Upper lobe of left lung (tissue), 6 donors: ENCODE measurements around the gene HOXA4. TPM values are rescaled to one million over a fixed set of nuclear protein-coding genes. Genes with fewer than 3 reads are reported as not detected.

Experiments
- ATAC-seq, 2 donors: fragments of 200-7000 bp; cut with Tn5 transposase; one replicate each; pipeline ENCODE4 v1.9.1; 2022; ENCODE audit warnings: mild to moderate bottlenecking in 2 of 2, moderate library complexity in 2 of 2; ENCODE audit not compliant: low FRiP score in 2 of 2
- DNase-seq, 2 donors: peaks; one replicate each; pipeline ENCODE4 v3.0.0-alpha.2; 2019 to 2020
- H3K27ac ChIP-seq, 4 donors: fragments of 200-600 bp; sonication (generic); one replicate each; pipeline ENCODE4 v1.5.1; 2016 to 2019
- H3K27me3 ChIP-seq, 4 donors: fragments of 200-600 bp; sonication (generic); one replicate each; pipeline ENCODE4 v1.5.1; 2017 to 2019
- H3K36me3 ChIP-seq, 4 donors: fragments of 200-600 bp; sonication (generic); one replicate each; pipeline ENCODE4 v1.5.1; 2016 to 2019
- H3K4me1 ChIP-seq, 4 donors: fragments of 200-600 bp; sonication (generic); one replicate each; pipeline ENCODE4 v1.5.1; 2018 to 2019
- H3K4me3 ChIP-seq, 4 donors: fragments of 200-600 bp; sonication (generic); one replicate each; pipeline ENCODE4 v1.5.1; 2017 to 2019; ENCODE audit warnings: mild to moderate bottlenecking in 2 of 4, moderate library complexity in 1 of 4
- H3K9me3 ChIP-seq, 4 donors: fragments of 200-600 bp; sonication (generic); one replicate each; pipeline ENCODE4 v1.5.1; 2018 to 2019
- EP300 ChIP-seq, 4 donors: sonication (generic); formaldehyde crosslinking; IDR thresholded peaks; one replicate each; pipeline ENCODE4 v1.5.1; 2017; ENCODE audit warnings: antibody characterized with exemption in 4 of 4, control low read depth in 2 of 4
- POLR2A ChIP-seq, 4 donors: fragments of 450-650 bp; IDR thresholded peaks; one replicate each; pipeline ENCODE4 v1.5.1; 2016 to 2017; ENCODE audit warnings: antibody characterized with exemption in 4 of 4, mild to moderate bottlenecking in 2 of 4
- POLR2AphosphoS5 ChIP-seq, 2 donors: sonication (generic); formaldehyde crosslinking; IDR thresholded peaks; one replicate each; pipeline ENCODE4 v1.5.1; 2017; ENCODE audit warnings: antibody characterized with exemption in 2 of 2
- WGBS, 2 donors: methylation state at CpG; one replicate each; pipeline ENCODE4 v1.1.5; 2017 to 2018; 5-methylcytosine and 5-hydroxymethylcytosine counted together
- total RNA-seq, 6 donors: library from RNA; depleted of rRNA in 4 of 6; stranded (reverse); fragments of >200 nt in 4 of 6; gene quantifications; one replicate each; pipeline versions ENCODE4 v1.1.0 to v1.2.1, GENCODE V29; 2016 to 2021
- TF ChIP-seq, protein P1 (sequence below), 6 experiments: fragments of 450-650 bp in 4 of 6; fragments of 200-600 bp in 2 of 6; sonication (generic) in 2 of 6; IDR thresholded peaks; one replicate each; pipeline ENCODE4 v1.5.1; 2016 to 2019; ENCODE audit warnings: antibody characterized with exemption in 6 of 6
- donor health status: DM: no; HTN: no; CAD: no; lungs with moderate emphysema.
- donor health status: DM: no; HTN: yes; CAD: no; lungs with severe emphysema.

The HOXA4 gene
- total RNA-seq, 6 donors from 2014 or later, result 1.5 to 10.5 (median 6.2) TPM

GRCh38 chr7:27169658-27170425, 39.3 kb upstream of the HOXA4 start:
- Histone ChIP-seq H3K27ac (no peak overlapping the region), H3K4me1 (peaks cover 24 to 65% (median 53%) of the 10 kb centered on the region in 4 donors), H3K9me3 (peaks cover 0 to 10% (median 0%) of the 10 kb centered on the region in 4 donors), H3K4me3 (peak overlapping the region in 2 of 4 donors; percentile 0 to 29), H3K27me3 (peaks cover 4 to 97% (median 83%) of the 10 kb centered on the region in 4 donors), H3K36me3 (no peaks in the 10 kb centered on the region)
- 7 to 8% methylated on average over 29 to 32 of the region's 46 CpGs for WGBS, 2 donors
- DNase-seq, result peak in 1 of 2 donors; percentile 67
- ATAC-seq, result no peak
- TF ChIP-seq, protein P1, sequence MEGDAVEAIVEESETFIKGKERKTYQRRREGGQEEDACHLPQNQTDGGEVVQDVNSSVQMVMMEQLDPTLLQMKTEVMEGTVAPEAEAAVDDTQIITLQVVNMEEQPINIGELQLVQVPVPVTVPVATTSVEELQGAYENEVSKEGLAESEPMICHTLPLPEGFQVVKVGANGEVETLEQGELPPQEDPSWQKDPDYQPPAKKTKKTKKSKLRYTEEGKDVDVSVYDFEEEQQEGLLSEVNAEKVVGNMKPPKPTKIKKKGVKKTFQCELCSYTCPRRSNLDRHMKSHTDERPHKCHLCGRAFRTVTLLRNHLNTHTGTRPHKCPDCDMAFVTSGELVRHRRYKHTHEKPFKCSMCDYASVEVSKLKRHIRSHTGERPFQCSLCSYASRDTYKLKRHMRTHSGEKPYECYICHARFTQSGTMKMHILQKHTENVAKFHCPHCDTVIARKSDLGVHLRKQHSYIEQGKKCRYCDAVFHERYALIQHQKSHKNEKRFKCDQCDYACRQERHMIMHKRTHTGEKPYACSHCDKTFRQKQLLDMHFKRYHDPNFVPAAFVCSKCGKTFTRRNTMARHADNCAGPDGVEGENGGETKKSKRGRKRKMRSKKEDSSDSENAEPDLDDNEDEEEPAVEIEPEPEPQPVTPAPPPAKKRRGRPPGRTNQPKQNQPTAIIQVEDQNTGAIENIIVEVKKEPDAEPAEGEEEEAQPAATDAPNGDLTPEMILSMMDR (IDR thresholded peaks at IDR 0.05), result no peak
- TF ChIP-seq POLR2AphosphoS5 (IDR thresholded peaks at IDR 0.05) (no peak), EP300 (IDR thresholded peaks at IDR 0.05) (no peak)

DNA sequence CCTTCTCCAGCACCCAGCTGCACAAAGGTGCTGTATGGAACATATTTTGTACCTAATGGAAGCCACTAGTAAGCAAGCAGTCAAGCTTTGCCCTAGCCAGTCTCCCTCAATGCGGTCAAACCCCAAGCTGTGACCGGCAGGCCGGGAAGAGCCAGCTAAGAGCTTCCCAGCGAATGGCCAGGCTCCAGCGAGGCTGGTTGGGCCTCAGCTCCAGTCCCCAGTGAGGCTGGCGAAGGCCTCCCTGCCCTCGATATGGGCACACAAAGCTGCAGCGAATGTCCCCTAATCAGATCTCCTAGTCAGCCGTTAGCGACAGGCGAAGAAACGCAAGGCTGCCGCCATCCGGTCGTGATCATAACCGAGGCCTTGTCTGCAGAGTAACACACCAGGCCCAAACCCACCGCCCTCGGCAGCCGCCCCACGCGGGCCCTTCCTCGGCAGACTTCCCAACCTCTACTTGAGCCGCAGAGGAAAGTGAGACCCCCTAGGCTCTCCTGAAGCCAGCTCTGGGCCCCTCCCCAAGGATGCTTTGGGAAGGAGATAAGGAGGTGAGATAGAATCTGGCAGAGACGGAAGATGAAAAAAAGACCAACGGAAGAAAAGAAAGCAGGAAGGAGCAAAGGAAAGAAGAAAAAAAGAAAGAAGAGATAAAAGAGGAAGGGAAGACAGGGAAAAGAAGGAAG, 37.8 kb upstream of the HOXA4 start:
- H3K4me3 ChIP-seq, result no peak overlapping the region
- ATAC-seq (no peak), DNase-seq (peak in 1 of 2 donors; percentile 69)
- H3K27me3 ChIP-seq, result peaks cover 4 to 94% (median 74%) of the 10 kb centered on the region in 4 donors
- peaks cover 0 to 6% (median 0%) of the 10 kb centered on the region in 4 donors for H3K9me3 ChIP-seq
- H3K4me1 ChIP-seq, result peaks cover 13 to 61% (median 50%) of the 10 kb centered on the region in 4 donors
- TF ChIP-seq, protein P1 (IDR thresholded peaks at IDR 0.05), result no peak
- TF ChIP-seq POLR2A (IDR thresholded peaks at IDR 0.05), result no peak
- no peak for TF ChIP-seq POLR2AphosphoS5 (IDR thresholded peaks at IDR 0.05)
- no peak for TF ChIP-seq EP300 (IDR thresholded peaks at IDR 0.05)
- no peaks in the 10 kb centered on the region for H3K36me3 ChIP-seq
- WGBS, 2 donors, result 28 to 29% methylated on average over 14 to 21 of the region's 25 CpGs
- H3K27ac ChIP-seq, result no peak overlapping the region

GRCh38 chr7:27167916-27168264, 37.3 kb upstream of the HOXA4 start:
- 22 to 39% methylated on average over 4 of the region's 4 CpGs for WGBS, 2 donors
- DNase-seq, result no peak
- no peak for TF ChIP-seq POLR2A (IDR thresholded peaks at IDR 0.05)
- TF ChIP-seq POLR2AphosphoS5 (IDR thresholded peaks at IDR 0.05), result no peak
- TF ChIP-seq, protein P1 (IDR thresholded peaks at IDR 0.05), result no peak
- TF ChIP-seq EP300 (IDR thresholded peaks at IDR 0.05), result no peak
- Histone ChIP-seq H3K27me3 (peaks cover 4 to 89% (median 69%) of the 10 kb centered on the region in 4 donors), H3K4me1 (peaks cover 8 to 56% (median 45%) of the 10 kb centered on the region in 4 donors), H3K9me3 (peaks cover 0 to 5% (median 0%) of the 10 kb centered on the region in 4 donors), H3K27ac (no peak overlapping the region), H3K4me3 (no peak overlapping the region), H3K36me3 (no peaks in the 10 kb centered on the region)
- ATAC-seq, result no peak

DNA sequence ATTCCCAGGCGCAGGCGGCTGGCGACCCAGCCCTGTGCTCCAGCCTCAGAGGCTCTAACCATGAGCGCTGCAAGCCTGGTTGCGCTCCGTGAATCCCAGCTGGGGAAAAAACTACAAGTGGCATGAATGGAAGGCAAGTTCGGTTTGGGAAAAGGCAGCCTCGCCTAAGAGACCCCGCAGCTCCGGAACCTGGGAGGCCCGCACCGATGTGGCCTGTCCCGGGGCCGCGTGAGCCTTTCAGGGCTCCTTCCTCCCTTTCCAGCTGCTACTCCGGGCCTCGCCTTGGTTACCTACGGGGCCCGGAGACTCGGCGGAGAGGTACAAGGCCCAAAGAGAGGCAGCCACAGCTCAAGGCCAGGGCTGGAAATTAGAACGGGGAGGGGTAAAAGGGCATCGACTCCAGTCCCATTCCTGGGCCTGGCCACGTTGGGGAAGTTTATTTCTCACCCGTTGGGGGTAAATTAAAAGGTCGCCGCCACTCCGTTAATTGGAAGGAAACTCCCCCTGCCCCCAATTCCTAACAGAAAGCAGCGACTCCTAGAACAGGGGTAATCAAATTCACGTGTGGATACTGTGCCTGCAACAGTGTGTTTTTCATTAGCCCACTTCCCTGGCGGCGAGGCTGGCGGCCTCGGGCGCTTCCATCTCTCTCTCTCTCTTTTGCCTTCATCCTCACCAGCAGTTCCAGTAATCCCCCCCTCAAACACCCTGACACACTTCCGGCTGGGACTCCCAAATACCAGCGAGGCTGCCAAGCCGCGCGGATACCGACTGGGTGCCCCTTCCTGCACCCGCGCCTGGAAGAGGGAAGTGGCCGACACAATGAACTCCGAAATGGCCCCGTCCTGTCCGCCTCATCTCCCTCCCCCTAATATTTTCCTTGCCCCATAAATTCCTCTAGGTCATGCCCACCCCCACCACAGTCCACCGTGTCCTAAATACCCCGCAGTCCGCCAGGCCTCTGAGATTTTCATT, 36.3 kb upstream of the HOXA4 start:
- Histone ChIP-seq H3K9me3 (peaks cover 0 to 5% (median 0%) of the 10 kb centered on the region in 4 donors), H3K27me3 (peaks cover 2 to 80% (median 60%) of the 10 kb centered on the region in 4 donors), H3K4me1 (peaks cover 6 to 50% (median 38%) of the 10 kb centered on the region in 4 donors), H3K36me3 (no peaks in the 10 kb centered on the region), H3K27ac (no peak overlapping the region), H3K4me3 (peak overlapping the region in 2 of 4 donors; percentile 48 to 49)
- 11 to 31% methylated on average over 31 to 50 of the region's 50 CpGs for WGBS, 2 donors
- peak in 1 of 2 donors; percentile 56 for DNase-seq
- ATAC-seq, result no peak
- TF ChIP-seq POLR2A (IDR thresholded peaks at IDR 0.05), result no peak
- TF ChIP-seq POLR2AphosphoS5 (IDR thresholded peaks at IDR 0.05), result no peak
- TF ChIP-seq, protein P1 (IDR thresholded peaks at IDR 0.05), result no peak
- no peak for TF ChIP-seq EP300 (IDR thresholded peaks at IDR 0.05)
